Measurements from ENCODE around the gene POU5F2. TPM values are rescaled to one million over a fixed set of nuclear protein-coding genes. Genes with fewer than 3 reads are reported as not detected.

Gene POU5F2
- total RNA-seq, 1 experiment from 2014 or later = 0.87 TPM

DNA sequence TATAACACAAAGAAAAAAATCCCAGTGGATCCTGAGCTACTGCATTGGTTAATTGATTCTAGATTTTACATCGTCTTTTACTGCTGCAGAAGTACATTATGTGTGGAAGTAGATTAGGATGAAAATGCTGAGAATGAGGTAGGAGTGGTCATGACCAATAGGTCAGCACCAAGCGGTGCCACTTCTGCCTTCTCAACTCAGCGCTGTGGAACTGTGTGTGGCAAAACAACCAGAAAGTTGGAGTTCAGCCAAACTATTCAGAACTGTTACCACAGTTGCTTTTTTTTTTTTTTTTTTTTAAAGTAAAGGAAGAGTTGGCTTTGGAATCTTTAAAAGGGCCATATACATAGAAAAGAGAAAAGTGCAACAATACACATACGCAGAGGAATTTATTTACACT is 24.2 kb downstream of the POU5F2 start:
- no peak for DNase-seq (ENCODE audit: extremely low read depth, low read depth)

DNA sequence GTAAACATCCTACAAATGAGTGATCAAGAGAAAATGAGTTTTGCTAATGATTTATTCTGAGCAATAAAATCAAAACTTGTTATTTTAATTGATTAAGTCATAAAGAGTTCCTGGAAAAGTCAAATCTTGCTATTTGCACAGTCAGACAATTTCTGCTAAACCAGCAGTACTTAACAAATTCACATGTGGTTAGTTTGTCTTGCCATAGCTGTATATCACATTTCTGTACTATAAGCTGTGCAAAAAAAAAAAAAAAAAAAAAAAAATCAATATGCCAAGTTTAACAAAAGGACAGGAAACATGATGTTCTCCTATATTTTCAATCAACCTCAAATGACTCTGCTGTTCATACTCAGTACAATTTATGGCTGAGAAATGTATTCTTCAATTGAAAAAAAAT is 24.9 kb downstream of the POU5F2 start:
- no peak for DNase-seq (ENCODE audit: extremely low read depth, low read depth)

DNA sequence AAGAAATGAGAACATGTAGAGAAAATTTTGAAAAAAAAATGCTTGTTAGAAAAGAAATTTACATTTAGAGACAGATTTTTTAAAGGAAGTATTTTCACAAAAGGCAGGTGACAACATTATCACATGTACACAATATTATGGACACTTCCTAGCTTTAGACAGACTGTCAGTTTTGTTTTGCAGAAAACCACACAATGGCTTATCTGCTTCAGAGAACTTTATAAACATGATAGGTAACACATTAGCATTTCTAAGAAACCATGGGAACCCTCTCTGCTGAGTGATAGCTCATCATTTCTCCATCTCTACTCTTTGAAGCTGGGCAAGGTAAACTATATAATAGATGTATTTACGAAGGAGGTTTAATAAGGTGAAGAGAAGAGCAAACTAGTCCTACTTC is 25.6 kb downstream of the POU5F2 start:
- no peak for DNase-seq (ENCODE audit: extremely low read depth, low read depth)

DNA sequence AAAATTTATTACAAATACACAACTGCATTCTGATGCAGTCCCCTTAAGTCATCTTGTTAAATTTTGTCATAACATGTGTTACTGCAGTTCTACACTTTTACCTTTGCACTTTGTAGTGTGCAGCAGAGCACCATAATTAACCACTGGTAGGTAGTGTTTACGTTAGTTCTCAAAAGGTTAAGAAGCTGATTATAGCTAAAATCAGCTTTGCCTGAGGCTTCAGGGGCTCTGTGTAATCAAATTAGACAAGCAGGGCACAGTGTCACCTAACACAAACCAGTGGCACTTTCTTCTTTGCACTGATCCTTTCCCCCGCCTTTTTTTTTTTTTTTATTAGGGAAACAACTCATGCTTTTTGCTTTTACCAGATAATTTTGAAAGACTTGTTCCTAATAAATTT is 26.1 kb downstream of the POU5F2 start:
- DNase-seq (ENCODE audit: extremely low read depth, low read depth) = no peak

DNA sequence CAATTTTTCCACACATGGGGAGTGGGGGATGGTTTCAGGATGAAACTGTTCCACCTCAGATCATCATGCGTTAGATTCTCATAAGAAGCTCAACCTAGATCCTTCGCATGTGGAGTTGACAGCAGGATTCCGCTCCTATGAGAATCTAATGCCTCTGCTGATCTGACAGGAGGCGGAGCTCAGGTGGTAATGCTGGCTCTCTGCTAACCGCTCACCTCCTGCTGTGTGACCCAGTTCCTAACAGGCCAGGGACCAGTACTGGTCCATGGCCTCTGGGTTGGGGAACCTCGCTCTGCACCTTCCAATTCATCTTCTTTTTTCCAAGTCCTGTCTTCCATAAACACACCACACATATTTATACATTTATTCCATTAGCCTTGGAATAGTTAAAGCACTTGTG is 33.0 kb downstream of the POU5F2 start:
- no peak for DNase-seq (ENCODE audit: extremely low read depth, low read depth)

DNA sequence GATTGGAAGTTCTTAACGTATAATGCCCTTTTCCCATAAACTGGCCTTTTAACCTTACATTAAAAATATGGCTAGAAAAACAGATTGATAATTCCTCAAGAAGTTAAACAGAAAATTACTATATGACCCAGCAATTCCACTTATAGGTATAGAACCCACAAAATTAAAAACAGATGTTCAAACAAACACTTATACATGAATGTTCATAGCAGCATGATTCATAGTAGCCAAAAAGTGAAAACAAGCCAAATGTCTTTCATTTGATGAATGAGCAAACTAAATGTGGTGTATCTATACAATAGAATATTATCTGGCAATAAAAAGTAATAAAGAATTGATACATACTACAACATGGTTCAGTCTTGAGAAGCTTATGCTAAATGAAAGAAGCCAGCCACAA is 35.5 kb downstream of the POU5F2 start:
- DNase-seq (ENCODE audit: extremely low read depth, low read depth) = no peak

DNA sequence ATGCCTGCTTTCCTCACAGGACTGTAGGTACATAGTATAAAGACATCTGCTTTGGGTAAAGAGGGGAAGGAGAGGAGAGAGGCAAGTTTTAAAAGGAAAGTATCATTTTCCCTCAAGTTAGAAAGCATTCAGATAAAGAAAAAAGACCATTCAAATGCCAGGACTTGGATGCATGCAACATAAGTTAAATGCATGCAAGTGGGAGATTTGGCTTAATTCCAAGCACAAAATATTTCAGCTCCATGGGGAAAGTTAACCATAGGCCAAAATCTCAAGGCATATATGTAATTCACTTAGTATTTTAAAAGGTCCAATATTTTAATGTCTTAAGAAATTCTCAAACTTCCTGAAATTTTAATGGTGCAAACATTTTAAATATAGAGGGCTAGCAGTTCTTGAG is 36.4 kb downstream of the POU5F2 start:
- DNase-seq (ENCODE audit: extremely low read depth, low read depth) = no peak

DNA sequence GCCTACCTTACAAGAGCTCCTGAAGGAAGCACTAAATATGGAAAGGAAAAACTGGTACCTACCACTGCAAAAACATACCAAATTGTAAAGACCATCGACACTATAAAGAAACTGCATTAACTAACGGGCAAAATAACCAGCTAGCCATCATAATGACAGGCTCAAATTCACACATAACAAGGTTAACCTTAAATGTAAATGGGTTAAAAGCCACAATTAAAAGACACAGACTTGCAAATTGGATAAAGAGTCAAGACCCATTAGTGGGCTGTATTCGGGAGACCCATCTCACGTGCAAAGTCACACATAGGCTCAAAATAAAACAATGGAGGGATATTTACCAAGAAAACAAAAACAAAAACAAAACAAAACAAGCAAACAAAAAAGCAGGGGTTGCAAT is 49.4 kb downstream of the POU5F2 start:
- DNase-seq (ENCODE audit: extremely low read depth, low read depth) = no peak

Other genes with a start within 250 kb of the POU5F2 start
- gene NR2F1-AS1, start 160.4 kb downstream of the POU5F2 start, total RNA-seq (2014; rRNA removed; shearing (Covaris generic)) = 17.0 and 17.7 TPM in 2 replicates
- 17.8 and 18.4 TPM in 2 replicates for gene NR2F1, start 158.4 kb downstream of the POU5F2 start, total RNA-seq (2014; rRNA removed; shearing (Covaris generic))

Data from NCI-H460 (cell line).